DMS79 (cell line): ENCODE measurements around the gene FAM111A.
A peak's percentile ranks its signal among the peaks of the same experiment; 100 is the strongest.

Experiments
- DNase-seq: peaks from one replicate; lab custom pipeline; 2025; lab: John Stamatoyannopoulos, UW

Gene FAM111A

DNA sequence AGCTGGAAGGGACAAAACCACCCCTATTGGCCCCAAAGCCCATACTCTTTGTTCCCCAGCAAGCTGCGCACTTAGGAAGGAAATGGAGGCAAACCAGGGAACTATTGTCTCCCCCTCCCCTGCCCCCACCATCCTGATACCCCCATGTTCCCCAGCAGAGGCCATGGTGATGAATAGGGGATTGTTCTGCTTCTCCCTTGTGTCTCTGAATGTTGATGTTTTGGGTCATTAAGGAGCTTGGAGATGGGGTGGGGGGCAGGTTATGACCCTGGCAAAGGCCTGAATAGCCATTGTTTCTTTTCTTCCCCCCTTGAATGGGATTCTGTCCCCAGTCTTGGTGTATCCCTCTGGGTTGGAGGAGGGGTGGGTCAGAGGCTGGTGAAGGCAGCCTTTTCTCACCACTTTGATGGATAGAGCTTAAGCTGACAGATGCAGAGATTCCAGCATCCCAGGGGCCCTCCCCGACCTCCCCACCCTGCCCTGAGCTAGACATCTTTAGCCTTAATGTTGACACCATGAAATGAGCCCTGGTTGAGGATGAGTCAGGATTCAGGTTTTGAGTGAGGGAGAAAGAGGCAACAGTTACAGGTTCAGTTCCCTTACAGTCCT is 37.6 kb downstream of the FAM111A start:
- DNase-seq = no peak

DNA sequence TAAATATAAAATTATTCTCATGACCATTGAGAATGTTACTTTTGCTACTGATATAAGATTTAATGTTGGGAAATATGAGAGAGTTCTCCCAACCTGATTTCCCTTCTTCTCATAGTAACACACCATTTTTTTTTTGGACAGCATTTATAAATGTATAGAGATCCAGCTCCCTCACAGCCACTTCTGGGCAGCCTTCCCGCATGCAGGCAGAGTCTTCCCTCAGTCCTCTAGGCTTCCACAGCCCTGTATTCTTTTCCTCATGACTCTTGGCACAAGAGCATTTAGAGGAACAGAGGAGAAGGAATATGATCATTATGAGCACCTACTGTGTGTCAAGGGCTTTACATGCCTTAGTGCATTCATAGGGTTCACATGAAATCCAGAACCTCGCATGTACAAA is 38.3 kb downstream of the FAM111A start:
- DNase-seq = no peak

DNA sequence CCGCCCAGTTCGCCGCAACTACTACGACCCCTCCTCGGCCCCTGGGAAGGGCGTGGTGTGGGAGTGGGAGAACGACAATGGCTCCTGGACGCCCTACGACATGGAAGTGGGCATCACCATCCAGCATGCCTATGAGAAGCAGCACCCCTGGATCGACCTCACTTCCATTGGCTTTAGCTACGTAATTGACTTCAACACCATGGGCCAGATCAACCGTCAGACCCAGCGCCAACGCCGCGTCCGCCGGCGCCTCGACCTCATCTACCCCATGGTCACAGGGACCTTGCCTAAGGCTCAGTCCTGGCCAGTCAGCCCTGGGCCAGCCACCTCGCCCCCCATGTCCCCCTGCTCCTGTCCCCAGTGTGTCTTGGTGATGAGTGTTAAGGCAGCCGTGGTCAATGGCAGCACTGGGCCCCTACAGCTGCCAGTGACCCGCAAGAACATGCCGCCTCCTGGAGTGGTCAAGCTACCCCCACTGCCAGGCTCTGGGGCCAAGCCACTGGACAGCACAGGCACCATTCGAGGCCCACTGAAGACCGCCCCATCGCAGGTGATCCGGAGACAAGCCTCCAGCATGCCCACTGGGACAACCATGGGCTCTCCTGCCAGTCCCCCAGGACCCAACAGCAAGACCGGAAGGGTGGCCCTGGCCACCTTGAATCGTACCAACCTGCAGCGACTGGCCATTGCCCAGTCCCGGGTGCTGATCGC is 39.2 kb downstream of the FAM111A start:
- DNase-seq = no peak

DNA sequence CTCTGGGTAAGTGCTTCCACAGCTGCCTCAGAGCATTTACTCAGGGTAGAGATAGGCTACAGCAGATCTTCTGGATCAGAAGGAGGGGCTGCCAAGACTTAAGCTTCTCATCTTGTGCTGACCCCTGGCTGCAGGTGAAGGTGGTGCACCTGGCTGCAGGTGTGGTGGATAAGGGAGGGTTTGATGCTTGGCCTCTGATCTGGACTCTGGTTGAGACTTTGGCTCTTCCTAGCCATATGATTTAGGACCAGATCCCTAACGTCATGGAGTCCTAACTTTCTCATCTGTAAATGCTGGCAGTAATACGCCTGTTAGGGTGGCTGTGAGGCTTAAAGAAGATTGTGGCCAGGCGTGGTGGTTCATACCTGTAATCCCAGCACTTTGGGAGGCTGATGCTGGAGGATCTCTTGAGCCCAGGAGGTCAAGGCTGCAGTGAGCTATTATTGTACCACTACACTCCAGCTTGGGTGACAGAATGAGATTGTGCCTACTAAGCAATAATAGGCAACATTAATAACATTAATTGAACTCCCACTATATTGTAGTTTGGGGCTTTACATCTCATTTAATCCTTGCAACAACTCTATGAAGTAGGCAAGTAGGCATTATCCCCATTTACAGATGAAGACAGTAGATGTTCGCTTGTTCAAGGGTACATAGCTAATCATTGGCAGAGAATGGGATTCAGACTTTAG is 39.9 kb downstream of the FAM111A start:
- DNase-seq = no peak

DNA sequence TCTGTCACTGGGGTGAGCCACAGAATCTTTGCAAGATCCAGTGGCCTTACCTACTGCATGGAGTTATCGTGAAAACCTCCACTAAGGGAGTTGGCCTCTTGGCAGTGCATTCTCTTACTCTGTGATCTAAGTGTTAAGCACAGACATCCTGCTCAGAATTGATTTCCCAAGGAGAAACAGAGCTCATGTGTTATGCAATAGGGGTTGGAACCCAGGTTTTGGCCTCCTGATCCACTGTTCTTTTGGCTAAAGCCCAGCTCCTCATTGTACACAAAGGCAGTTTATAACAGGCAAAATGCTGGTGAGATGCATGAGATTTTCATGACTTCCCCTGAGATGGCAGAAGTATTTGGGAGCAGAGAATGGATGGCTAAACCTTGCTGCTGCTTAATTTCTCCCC is 41.1 kb downstream of the FAM111A start:
- no peak for DNase-seq

DNA sequence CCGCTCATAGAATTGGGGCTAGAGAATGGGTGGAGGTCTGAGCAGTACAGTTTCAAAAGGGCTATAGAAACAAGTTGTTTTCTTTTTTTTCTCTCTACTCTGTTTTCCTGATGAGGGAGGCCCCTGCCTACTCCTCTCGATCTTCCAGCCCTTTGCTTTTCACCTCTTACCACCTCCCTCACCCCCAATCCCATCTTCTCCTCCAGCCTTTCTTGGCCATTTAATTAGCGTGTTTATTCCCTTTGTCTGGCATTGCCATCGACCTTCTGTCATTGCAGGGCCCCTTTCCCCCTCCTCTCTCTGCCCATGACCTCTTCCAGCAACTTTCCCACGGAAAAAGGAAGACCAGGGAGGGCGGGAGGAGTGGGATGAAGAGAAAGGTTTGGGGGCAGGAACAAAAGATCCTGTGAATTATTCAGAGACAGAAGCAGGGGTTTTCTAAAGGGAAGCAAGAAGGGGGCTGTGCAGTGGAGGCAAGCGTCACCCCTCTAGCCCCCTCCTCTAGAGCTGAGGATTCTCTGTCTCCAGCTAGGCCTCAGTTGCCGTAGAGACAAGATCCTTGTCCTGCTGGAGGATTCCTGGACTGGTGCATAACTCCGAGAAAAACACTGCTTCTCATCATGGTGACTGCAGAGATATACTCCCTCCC is 42.2 kb downstream of the FAM111A start:
- no peak for DNase-seq

DNA sequence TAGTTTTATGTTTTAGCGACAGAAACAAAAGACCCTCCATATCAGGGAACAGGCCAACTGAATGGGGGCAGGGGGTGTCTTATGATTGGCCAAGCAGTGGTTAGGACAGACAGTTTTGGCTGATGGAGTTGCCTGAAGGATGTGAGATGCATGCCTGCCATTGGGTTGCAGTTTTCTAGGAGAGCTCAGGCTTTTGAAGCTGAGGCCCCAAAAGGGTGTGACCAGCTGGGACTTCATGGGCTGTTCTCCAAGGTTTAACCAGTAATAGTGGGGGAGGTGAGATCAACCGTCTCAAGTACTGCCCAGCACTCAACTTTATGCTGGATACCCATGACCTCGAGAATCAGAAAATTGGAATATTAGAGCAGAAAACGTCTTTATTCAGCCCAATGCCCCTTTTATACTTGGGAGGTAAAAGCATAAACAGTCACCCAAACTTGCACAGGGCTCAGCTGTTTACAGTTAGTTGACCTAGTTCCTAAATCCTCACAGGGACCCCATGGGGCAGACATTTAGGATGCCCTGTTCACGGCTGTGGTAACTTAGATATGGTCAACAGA is 42.8 kb downstream of the FAM111A start:
- no peak for DNase-seq

DNA sequence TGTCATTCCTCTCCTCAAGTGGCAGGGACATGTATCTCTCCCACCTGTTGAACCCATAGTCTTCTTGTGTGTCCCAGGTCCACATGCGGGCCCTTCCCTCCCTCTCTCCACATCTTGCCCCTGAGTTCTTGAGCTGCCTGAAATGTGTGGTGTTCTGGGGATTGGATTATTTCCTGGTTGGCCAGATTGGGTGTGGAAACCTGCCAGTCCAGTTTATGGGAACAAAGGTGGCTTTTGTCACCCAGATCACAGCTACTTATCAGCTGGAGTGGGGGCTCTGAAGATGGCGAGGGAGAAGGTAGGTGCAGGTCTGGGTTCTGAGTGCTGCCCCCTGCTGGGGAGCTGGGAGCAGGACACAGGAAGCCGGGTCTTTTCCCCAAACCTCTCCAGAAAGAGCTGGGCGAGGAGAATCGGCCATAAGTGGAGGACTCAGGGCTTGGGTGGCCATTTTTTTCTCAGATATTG is 43.5 kb downstream of the FAM111A start:
- DNase-seq = no peak

DNA sequence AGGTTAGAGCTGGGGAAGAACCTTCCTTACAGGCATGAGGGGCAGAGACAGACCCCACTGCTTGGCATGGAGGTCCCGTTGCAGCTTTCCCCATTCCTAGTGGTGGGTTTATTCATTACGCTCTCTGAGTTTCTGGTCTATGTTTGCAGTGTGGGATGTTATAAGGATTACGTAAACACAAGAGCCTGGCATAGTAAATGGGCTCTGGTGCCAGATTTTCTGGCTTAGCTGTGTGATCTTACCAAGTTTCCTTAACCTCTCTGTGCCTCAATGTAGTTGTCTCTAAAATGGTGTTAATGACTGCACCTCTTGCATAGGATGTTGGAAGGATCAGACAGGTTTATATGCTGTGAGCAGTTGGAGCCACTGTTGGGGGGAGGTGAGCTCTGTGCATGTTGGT is 44.4 kb downstream of the FAM111A start:
- DNase-seq = no peak

DNA sequence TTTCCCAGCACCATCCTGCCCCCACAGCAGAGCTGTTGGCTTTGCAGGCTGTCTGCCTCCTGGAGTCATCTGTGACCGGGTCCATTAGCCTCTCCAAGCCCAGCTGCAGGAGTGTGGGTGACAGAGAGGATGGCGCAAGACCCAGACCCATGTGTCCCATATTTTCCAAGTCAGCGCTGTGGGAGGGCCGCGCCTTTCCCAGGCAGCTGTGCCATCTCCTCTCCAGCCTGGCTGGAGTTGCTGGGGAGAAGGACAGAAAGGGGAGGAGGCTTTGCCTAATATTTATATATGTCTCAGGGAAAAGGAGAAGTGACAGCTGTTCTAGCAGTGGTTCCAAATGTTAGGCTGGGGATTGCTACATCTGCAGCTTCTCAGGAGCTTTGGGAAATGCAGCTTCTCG is 44.9 kb downstream of the FAM111A start:
- no peak for DNase-seq

DNA sequence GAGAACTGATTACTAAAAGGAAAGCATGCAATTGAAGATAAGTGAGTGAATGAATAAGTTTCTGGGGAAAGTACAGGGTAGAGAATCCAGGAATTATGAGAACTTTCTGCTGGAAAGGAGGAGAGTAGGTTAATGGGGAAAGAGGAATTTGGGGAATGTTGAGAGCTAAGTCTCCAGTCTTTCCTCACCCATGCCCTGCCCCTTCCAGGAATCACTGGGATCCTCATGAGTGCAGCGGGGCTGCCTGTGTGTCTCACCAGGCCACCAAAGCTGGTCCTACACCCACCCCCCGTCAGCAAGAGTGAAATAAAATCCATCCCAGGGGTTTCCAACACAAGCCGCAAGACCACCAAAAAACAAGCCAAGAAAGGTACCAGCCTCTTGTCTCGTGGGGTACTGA is 46.3 kb downstream of the FAM111A start:
- no peak for DNase-seq

DNA sequence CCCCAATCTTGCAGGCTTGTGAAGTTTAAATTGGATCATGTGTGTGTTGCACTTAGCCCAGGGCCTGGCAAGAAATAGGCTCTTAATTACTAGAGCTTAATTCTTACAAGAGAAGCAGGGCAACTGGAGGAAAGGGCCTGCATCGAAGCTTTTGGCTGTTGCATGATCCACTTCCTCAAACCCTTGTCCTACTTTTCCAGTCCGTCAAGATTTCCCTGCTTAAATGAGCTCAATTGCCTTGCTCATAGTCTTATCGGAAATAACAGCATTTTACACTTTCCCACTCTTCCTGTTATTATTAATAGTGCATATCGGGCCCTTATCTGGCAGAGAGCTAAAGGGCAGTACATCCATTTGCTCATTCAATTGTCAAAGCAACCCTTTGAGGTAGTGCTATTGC is 47.3 kb downstream of the FAM111A start:
- DNase-seq = no peak

DNA sequence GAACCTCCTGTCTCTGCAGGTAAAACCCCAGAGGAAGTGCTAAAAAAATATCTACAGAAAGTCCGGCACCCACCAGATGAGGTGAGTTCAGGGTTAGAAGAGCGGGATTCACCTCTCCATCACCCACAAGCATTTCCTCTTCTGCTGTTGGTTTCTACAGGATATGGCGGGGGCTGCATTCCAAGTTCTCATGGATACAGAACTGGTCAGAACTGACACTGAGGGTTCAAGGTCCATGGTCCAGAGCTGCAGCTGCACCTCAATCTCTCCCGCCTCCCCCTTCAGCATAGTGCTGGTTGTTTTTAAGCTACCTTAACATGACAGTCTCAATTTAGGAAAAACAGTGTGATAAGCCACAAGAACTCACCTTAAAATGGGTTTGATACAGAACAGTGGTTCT is 48.4 kb downstream of the FAM111A start:
- no peak for DNase-seq

DNA sequence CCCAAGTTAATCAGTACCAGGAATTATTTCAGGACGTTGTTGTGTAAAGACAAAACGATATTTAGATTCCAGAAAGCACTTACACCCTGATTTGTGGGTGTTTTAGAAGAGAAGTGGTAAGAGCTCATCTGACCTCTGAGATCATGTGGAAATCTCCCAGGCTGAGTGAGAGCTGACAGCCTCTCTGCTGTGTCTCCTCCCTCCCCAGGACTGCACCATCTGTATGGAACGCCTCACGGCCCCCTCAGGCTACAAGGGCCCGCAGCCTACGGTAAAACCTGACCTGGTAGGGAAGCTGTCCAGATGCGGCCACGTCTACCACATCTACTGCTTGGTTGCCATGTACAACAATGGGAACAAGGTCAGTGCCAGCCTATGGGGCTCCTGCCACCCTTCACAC is 49.2 kb downstream of the FAM111A start:
- no peak for DNase-seq

DNA sequence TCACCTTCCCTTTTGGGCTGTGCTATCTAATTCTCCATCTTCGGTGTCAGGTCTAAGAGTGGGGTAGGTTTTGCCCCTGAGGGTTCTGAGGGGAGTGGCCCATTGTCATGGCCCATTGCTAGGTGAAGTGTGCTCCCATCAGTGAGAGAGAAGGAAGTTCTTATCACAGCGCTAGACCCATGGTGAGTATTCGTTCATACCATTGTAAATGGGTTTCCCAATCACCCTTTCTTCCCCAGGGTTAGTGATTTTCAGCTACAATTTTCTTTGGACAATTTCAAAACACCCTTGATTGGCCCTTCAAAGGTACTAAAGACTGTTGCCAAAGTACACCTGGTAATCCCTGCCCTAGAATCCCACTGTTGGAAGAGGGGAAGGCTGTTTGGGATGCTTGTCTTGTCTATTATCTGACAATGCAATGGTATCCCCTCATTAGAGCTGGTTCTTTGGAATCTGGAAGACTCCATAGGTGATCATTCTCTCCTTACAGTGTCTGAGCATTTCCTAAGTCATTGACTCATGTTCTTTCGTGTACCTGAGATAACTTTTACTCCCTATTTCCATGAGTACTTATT is 49.9 kb downstream of the FAM111A start:
- DNase-seq = no peak

DNA sequence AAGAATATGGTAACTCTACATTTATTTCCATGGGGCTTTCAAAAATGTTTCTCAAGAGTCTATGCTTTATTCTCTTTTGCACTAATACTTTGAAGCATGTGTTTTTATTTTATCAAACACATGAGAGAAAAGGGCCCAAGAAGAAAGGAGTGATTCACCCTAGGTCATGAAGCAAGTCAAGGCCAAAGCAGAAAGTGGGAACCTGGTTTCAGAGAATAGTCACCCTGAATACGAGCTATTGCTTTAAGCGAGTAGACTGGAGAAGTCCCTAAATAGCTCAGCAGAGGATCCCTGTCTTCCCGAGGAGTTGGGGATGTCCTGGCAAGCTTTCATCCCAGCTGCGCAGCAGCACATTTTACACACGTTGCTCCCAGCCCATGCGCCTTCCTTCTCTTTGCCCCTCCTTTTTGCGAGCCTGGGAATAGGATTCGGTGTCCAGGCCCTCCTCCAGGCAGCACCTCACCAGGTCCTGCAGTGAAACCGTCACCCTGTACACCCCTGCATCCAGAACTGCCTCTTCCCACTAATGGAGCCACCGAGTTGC is 51.0 kb downstream of the FAM111A start:
- DNase-seq = no peak

DNA sequence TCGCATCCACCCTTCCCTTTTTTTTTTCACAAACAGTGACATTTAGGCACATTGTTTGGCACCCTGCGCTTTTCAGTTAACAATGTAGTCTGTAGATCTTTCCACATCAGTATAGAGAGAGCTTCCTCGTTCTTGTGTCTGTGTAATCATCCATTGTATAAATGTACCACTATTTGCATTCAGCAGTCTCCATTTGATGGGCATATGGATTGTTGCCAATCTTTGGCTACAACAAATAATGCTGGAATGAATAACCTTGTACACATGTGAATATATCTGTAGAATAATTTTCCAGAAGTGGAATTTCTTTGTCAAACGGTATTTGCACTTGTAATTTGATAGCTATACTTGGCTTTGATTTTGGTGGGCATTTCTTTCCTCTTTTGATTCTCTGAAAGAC is 52.9 kb downstream of the FAM111A start:
- DNase-seq = no peak

DNA sequence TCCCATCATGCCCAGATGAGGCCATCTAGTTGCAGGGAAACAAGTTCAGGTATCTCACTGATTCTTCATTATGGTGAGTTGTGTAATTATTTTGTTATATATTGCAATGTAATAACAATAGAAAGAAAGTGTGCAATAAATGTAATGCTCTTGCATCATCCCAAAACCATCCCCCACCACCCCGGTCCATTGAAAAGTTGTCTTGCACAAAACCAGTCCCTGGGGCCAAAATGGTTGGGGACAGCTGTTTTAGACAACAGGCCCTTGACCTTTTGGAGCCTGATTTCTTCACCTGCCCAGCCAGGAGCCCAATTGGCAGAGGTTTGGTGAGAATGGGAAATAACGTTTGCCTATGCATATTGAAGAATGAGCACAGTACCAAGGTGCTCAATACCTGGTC is 54.1 kb downstream of the FAM111A start:
- DNase-seq = no peak

DNA sequence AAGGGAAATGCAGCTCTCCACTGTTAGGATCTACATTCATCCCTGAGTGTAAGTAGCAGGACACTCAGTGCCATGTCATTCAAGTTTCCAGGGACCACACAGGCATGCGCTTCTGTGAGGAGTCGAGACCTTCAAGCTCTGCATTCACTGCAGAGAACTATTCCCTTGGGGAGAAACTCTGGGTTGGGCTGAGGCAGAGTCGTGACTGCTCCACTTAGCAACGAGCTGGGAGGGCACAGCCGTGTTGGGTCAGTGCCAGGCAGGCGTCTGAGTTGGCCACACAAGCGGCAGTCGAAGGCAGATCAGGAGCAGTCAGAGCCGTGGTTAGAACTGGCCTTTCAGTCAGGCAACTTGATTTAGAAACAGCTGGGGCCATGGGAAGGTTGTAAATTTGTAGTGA is 55.3 kb downstream of the FAM111A start:
- DNase-seq = peak; percentile 76

DNA sequence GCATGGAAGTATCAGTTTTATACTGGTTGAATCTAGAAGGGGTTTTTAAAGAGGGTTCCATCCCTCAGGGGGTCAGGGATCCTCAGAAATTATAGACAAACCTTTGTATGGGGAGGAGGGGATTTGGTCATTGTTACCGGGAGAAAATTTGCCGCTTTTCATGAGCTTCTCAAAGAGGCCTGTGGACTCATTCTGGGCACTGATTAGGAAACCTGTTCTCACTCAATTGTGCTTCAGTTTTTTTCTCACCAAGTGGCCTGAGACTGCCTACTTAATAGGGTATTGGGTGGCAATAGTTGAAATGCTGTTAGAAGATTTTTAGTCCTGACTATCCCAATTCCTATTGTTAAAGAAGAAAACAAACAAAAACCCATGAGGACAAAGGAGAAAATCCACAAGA is 56.1 kb downstream of the FAM111A start:
- no peak for DNase-seq

DNA sequence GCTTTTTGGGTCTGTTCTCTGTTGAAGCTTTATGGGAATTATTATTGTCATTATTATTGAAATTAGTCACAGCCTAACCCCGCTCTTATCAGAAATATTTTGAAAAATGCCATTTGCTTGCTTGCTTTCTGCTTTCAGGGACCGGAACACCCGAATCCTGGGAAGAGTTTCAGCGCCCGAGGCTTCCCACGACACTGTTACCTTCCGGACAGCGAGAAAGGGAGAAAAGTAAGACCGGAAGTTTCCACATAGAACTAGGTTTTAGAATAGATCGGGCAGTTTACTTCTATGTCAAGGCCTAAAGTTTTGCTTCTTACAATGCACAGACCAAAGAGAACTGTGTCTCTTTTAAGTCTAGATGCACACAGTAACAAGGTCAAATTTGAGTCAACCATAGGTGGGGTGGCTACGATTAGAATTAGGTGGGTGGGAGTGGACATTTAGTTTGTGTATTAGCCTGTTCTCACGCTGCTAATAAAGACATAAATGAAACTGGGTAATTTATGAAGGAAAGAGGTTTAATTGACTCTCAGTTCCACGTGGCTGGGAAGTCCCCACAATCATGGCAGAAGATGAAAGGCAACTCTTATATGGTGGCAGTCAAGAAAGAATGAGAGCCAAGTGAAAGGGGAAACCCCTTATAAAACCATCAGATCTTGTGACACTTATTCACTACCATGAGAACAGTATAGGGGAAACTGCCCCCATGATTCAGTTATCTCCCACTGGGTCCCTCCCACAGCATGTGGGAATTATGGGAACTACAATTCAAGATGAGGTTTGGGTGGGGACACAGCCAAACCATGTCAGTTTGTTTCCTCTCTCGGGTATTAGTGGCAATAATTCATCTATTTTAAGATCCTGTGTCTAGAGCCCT is 57.1 kb downstream of the FAM111A start:
- DNase-seq = no peak
